Sigmoid colon (tissue), 7 donors: ENCODE results near the gene TMEM143. TPM values are rescaled to one million over a fixed set of nuclear protein-coding genes. Genes with fewer than 3 reads are reported as not detected.
"Not testable (repeated sequence)": the region's sequence is repeated elsewhere in the genome, so short reads cannot be mapped to it uniquely, and the experiment has no call there.

Experiments
- DNase-seq: peaks from one replicate; pipeline ENCODE4 v3.0.0-alpha.2; 2019
- H3K27ac ChIP-seq, 4 donors: fragments of 200-600 bp; sonication (generic); one replicate each; pipeline ENCODE4 v1.5.1; 2016 to 2019; ENCODE audit warnings: mild to moderate bottlenecking in 1 of 4
- H3K27me3 ChIP-seq, 3 donors: fragments of 200-600 bp; sonication (generic); one replicate each; pipeline ENCODE4 v1.5.1; 2019; ENCODE audit warnings: mild to moderate bottlenecking in 1 of 3
- H3K36me3 ChIP-seq, 4 donors: fragments of 200-600 bp; sonication (generic); one replicate each; pipeline ENCODE4 v1.5.1; 2016 to 2019
- H3K4me1 ChIP-seq, 4 donors: fragments of 200-600 bp; sonication (generic); one replicate each; pipeline ENCODE4 v1.5.1; 2017 to 2019
- H3K4me3 ChIP-seq, 4 donors: fragments of 200-600 bp; sonication (generic); one replicate each; pipeline ENCODE4 v1.5.1; 2017 to 2019; ENCODE audit warnings: mild to moderate bottlenecking in 2 of 4, moderate library complexity in 1 of 4
- H3K9me3 ChIP-seq, 4 donors: fragments of 200-600 bp in 3 of 4; sonication (generic) in 3 of 4; one replicate each; pipeline versions ENCODE4 v1.5.1 to v1.6.1; 2013 to 2019
- CTCF ChIP-seq, 4 experiments: fragments of 450-650 bp in 3 of 4; fragments of 200-600 bp in 1 of 4; IDR thresholded peaks; one replicate each; pipeline ENCODE4 v1.5.1; 2016 to 2019; ENCODE audit warnings: antibody characterized with exemption in 4 of 4, mild to moderate bottlenecking in 3 of 4, moderate library complexity in 2 of 4
- EP300 ChIP-seq, 4 donors: sonication (generic); formaldehyde crosslinking; IDR thresholded peaks; one replicate each; pipeline ENCODE4 v1.6.1; 2017; ENCODE audit warnings: antibody characterized with exemption in 4 of 4
- POLR2A ChIP-seq, 2 donors: fragments of 450-650 bp; IDR thresholded peaks; one replicate each; pipeline ENCODE4 v1.6.1; 2016; ENCODE audit warnings: antibody characterized with exemption in 2 of 2, mild to moderate bottlenecking in 2 of 2, moderate library complexity in 2 of 2
- POLR2AphosphoS5 ChIP-seq, 4 donors: sonication (generic); formaldehyde crosslinking; IDR thresholded peaks; one replicate each; pipeline ENCODE4 v1.6.1; 2017; ENCODE audit warnings: antibody characterized with exemption in 4 of 4
- WGBS, 2 donors: extraction: QIAGEN DNeasy Blood & Tissue Kit; methylation state at CpG; one replicate each; pipeline ENCODE4 v1.1.7; 2013; 5-methylcytosine and 5-hydroxymethylcytosine counted together
- intact Hi-C: fragments of 100-400 bp; cut with DNase I; formaldehyde crosslinking; loops from one replicate; pipeline ENCODE4 v1.15.1; 2023
- polyA plus RNA-seq, 3 donors: library from polyadenylated mRNA; stranded (reverse); fragments of 200-250 nt; gene quantifications; one replicate each; pipeline ENCODE4 v1.2.3, GENCODE V29; 2013
- total RNA-seq, 4 donors: library from RNA; depleted of rRNA; stranded (reverse); fragments of >200 nt; gene quantifications; one replicate each; pipeline ENCODE4 v1.1.0, GENCODE V29; 2016
- donor health status: healthy with polysubstance abuse.
- donor health status: Bipolar disorder and iron deficiency.
- donor health status: healthy.

TMEM143 gene
- total and polyA plus RNA-seq, 7 donors, result 4.2 to 8.9 (median 6.8) TPM

- H3K27me3 ChIP-seq, result peaks cover 45 to 73% (median 67%) of the 10 kb centered on the region in 3 donors
- H3K4me1 ChIP-seq, result peaks cover 0 to 43% (median 34%) of the 10 kb centered on the region in 4 donors
Measured at GRCh38 chr19:48394331-48395169, 30.8 kb upstream of the TMEM143 start.

GRCh38 chr19:48393559-48394330, 30.0 kb upstream of the TMEM143 start, which contains the start of gene GRIN2D:
TSS of gene GRIN2D (plus strand) at chr19:48393668. CDS start at chr19:48398393, 4,725 bp downstream.
- Histone ChIP-seq H3K27ac (no peak within 1 kb of the TSS), H3K4me3 (peak within 1 kb of the TSS in 1 of 4 donors; percentile 16), H3K4me1 (peaks cover 0 to 48% (median 39%) of the 10 kb centered on the region in 4 donors), H3K9me3 (no peaks in the 10 kb centered on the region), H3K36me3 (peaks cover 0 to 7% (median 6%) of the 10 kb centered on the region in 4 donors), H3K27me3 (peaks cover 45 to 67% (median 65%) of the 10 kb centered on the region in 3 donors)
- TF ChIP-seq EP300 (IDR thresholded peaks at IDR 0.05), result no peak
- TF ChIP-seq CTCF (IDR thresholded peaks at IDR 0.05), result no peak
- TF ChIP-seq POLR2A (IDR thresholded peaks at IDR 0.05), result no peak
- TF ChIP-seq POLR2AphosphoS5 (IDR thresholded peaks at IDR 0.05), result no peak
- DNase-seq, result peak; percentile 71
- WGBS, 2 donors, result 1 to 2% methylated on average over 40 of the region's 40 CpGs
- intact Hi-C loops, result loop anchor here (5.0 kb wide), 1 partner anchor 99 kb away; no protein-coding TSS in a partner anchor

More at GRCh38 chr19:48394331-48395169, 30.8 kb upstream of the TMEM143 start:
- no peaks in the 10 kb centered on the region for H3K9me3 ChIP-seq
- no peak overlapping the region for H3K4me3 ChIP-seq
- H3K36me3 ChIP-seq, result no peaks in the 10 kb centered on the region
- DNase-seq, result no peak
- H3K27ac ChIP-seq, result no peak overlapping the region
- WGBS, 2 donors, result 4 to 6% methylated on average over 38 of the region's 38 CpGs
- intact Hi-C loops, result loop anchor here (5.0 kb wide), 1 partner anchor 98 kb away; no protein-coding TSS in a partner anchor
- TF ChIP-seq POLR2AphosphoS5 (IDR thresholded peaks at IDR 0.05), result no peak
- no peak for TF ChIP-seq EP300 (IDR thresholded peaks at IDR 0.05)
- TF ChIP-seq CTCF (IDR thresholded peaks at IDR 0.05), result no peak
- TF ChIP-seq POLR2A (IDR thresholded peaks at IDR 0.05), result no peak

- WGBS, 2 donors, result 69 to 83% methylated on average over 15 of the region's 15 CpGs
- H3K4me1 ChIP-seq, result peaks cover 0 to 42% (median 33%) of the 10 kb centered on the region in 4 donors
- peaks cover 42 to 62% (median 60%) of the 10 kb centered on the region in 3 donors for H3K27me3 ChIP-seq
- peaks cover 0 to 15% (median 12%) of the 10 kb centered on the region in 4 donors for H3K36me3 ChIP-seq
- no peak overlapping the region for H3K27ac ChIP-seq
- intact Hi-C loops, result loop anchor here (5.0 kb wide), 1 partner anchor 99 kb away; no protein-coding TSS in a partner anchor
- DNase-seq, result no peak
- TF ChIP-seq EP300 (IDR thresholded peaks at IDR 0.05) (no peak), POLR2AphosphoS5 (IDR thresholded peaks at IDR 0.05) (no peak)
- no peaks in the 10 kb centered on the region for H3K9me3 ChIP-seq
- peak overlapping the region in 1 of 4 donors; percentile 16 for H3K4me3 ChIP-seq
Measured at GRCh38 chr19:48392860-48393558, 29.3 kb upstream of the TMEM143 start.

GRCh38 chr19:48392006-48392344, 28.2 kb upstream of the TMEM143 start:
- peaks cover 0 to 25% (median 21%) of the 10 kb centered on the region in 4 donors for H3K36me3 ChIP-seq
- intact Hi-C loops, result loop anchor here (5.0 kb wide), 1 partner anchor 100 kb away; no protein-coding TSS in a partner anchor
- H3K27me3 ChIP-seq, result peaks cover 33 to 52% (median 50%) of the 10 kb centered on the region in 3 donors
- 49 to 69% methylated on average over 1 of the region's 1 CpG for WGBS, 2 donors
- H3K27ac ChIP-seq, H3K4me3 ChIP-seq, DNase-seq, H3K9me3 ChIP-seq: not testable (repeated sequence)
- peaks cover 0 to 36% (median 30%) of the 10 kb centered on the region in 4 donors for H3K4me1 ChIP-seq
